Measurements from ENCODE around the gene CFAP221. TPM values are rescaled to one million over a fixed set of nuclear protein-coding genes. Genes with fewer than 3 reads are reported as not detected.

The CFAP221 gene
- total RNA-seq, 1 experiment from 2014 or later, result not detected

GRCh38 chr2:119697290-119698020 lies 153.2 kb downstream of the CFAP221 start:
- BruUV-seq (replicated peaks), result no TSS peak
- no peak overlapping the region for H3K27ac Mint-ChIP-seq (ENCODE audit: low read depth, unreplicated experiment)
- H3K9me3 Mint-ChIP-seq (ENCODE audit: unreplicated experiment), result no peaks in the 10 kb centered on the region

GRCh38 chr2:119698246-119698645 lies 154.0 kb downstream of the CFAP221 start:
- Mint-ChIP-seq H3K36me3 (ENCODE audit: insufficient read depth, unreplicated experiment) (no peaks in the 10 kb centered on the region), H3K9me3 (ENCODE audit: unreplicated experiment) (no peaks in the 10 kb centered on the region), H3K4me3 (ENCODE audit: unreplicated experiment) (no peak overlapping the region), H3K27me3 (ENCODE audit: insufficient read depth, unreplicated experiment) (no peaks in the 10 kb centered on the region), H3K27ac (ENCODE audit: low read depth, unreplicated experiment) (no peak overlapping the region), H3K4me1 (ENCODE audit: insufficient read depth, unreplicated experiment) (peaks cover 4% of the 10 kb centered on the region)
- intact Hi-C loops (cut with micrococcal nuclease), result no loop called here
- no TSS peak for BruUV-seq (replicated peaks)
- POLR2A ChIA-PET, result no interaction called here
- no peak for TF ChIP-seq CTCF (IDR thresholded peaks at IDR 0.05; ENCODE audit: unreplicated experiment)
- DNase-seq (ENCODE audit: unreplicated experiment), result no peak
- CTCF ChIA-PET, result no interaction called here

More at GRCh38 chr2:119697290-119698020, 153.2 kb downstream of the CFAP221 start:
- intact Hi-C loops (cut with micrococcal nuclease), result no loop called here
- H3K27me3 Mint-ChIP-seq (ENCODE audit: insufficient read depth, unreplicated experiment), result no peaks in the 10 kb centered on the region
- H3K4me3 Mint-ChIP-seq (ENCODE audit: unreplicated experiment), result no peak overlapping the region
- CTCF ChIA-PET, result no interaction called here
- peaks cover 4% of the 10 kb centered on the region for H3K4me1 Mint-ChIP-seq (ENCODE audit: insufficient read depth, unreplicated experiment)
- no peak for DNase-seq (ENCODE audit: unreplicated experiment)
- no peak for TF ChIP-seq CTCF (IDR thresholded peaks at IDR 0.05; ENCODE audit: unreplicated experiment)
- POLR2A ChIA-PET, result no interaction called here
- H3K36me3 Mint-ChIP-seq (ENCODE audit: insufficient read depth, unreplicated experiment), result no peaks in the 10 kb centered on the region

GRCh38 chr2:119699016-119699606 lies 154.9 kb downstream of the CFAP221 start:
- POLR2A ChIA-PET, result no interaction called here
- no TSS peak for BruUV-seq (replicated peaks)
- intact Hi-C loops (cut with micrococcal nuclease), result no loop called here
- CTCF ChIA-PET, result interaction anchor here (1.4 kb wide), 1 partner anchor 125 kb away, joined by 4 read pairs; no protein-coding TSS in a partner anchor
- Mint-ChIP-seq H3K4me1 (ENCODE audit: insufficient read depth, unreplicated experiment) (no peaks in the 10 kb centered on the region), H3K9me3 (ENCODE audit: unreplicated experiment) (no peaks in the 10 kb centered on the region), H3K36me3 (ENCODE audit: insufficient read depth, unreplicated experiment) (no peaks in the 10 kb centered on the region), H3K4me3 (ENCODE audit: unreplicated experiment) (no peak overlapping the region), H3K27ac (ENCODE audit: low read depth, unreplicated experiment) (no peak overlapping the region), H3K27me3 (ENCODE audit: insufficient read depth, unreplicated experiment) (no peaks in the 10 kb centered on the region)
- DNase-seq (ENCODE audit: unreplicated experiment), result no peak
- TF ChIP-seq CTCF (IDR thresholded peaks at IDR 0.05; ENCODE audit: unreplicated experiment), result no peak

- Mint-ChIP-seq H3K4me3 (ENCODE audit: unreplicated experiment) (no peak overlapping the region), H3K4me1 (ENCODE audit: insufficient read depth, unreplicated experiment) (no peaks in the 10 kb centered on the region), H3K27me3 (ENCODE audit: insufficient read depth, unreplicated experiment) (no peaks in the 10 kb centered on the region), H3K36me3 (ENCODE audit: insufficient read depth, unreplicated experiment) (no peaks in the 10 kb centered on the region), H3K9me3 (ENCODE audit: unreplicated experiment) (no peaks in the 10 kb centered on the region), H3K27ac (ENCODE audit: low read depth, unreplicated experiment) (no peak overlapping the region)
- ChIA-PET POLR2A (no interaction called here), CTCF (interaction anchor here (0.6 to 2.1 kb wide), 8 partner anchors 12 to 474 kb away, joined by 3 to 15 read pairs (median 4); no protein-coding TSS in a partner anchor)
- TF ChIP-seq CTCF (IDR thresholded peaks at IDR 0.05; ENCODE audit: unreplicated experiment), result no peak
- intact Hi-C loops (cut with micrococcal nuclease), result no loop called here
- BruUV-seq (replicated peaks), result no TSS peak
- DNase-seq (ENCODE audit: unreplicated experiment), result no peak
These were observed 156.6 kb downstream of the CFAP221 start for GRCh38 chr2:119700866-119701265.
